Mammary epithelial cell (primary cell): Measurements from ENCODE around the gene SHLD1.

ENCODE experiments used
- EZH2 ChIP-seq: IDR thresholded peaks from 2 replicates; pipeline ENCODE4 v1.6.1; 2012; ENCODE audit warnings: low read length, inconsistent platforms, borderline replicate concordance
- TF ChIP-seq, protein P1 (sequence below), 2 donors: IDR thresholded peaks in 1 of 2; conservative IDR thresholded peaks in 1 of 2; 2 replicates each; pipeline ENCODE4 v1.5.1; 2011 to 2012; ENCODE audit warnings: inconsistent platforms in 2 of 2, low read length in 2 of 2, mild to moderate bottlenecking in 2 of 2, control low read depth in 1 of 2, low read depth in 1 of 2; ENCODE audit not compliant: insufficient read depth in 1 of 2; ENCODE audit errors: extremely low read depth in 1 of 2

GRCh38 chr20:5882166-5882565, 132.0 kb downstream of the SHLD1 start:
- TF ChIP-seq, protein P1, sequence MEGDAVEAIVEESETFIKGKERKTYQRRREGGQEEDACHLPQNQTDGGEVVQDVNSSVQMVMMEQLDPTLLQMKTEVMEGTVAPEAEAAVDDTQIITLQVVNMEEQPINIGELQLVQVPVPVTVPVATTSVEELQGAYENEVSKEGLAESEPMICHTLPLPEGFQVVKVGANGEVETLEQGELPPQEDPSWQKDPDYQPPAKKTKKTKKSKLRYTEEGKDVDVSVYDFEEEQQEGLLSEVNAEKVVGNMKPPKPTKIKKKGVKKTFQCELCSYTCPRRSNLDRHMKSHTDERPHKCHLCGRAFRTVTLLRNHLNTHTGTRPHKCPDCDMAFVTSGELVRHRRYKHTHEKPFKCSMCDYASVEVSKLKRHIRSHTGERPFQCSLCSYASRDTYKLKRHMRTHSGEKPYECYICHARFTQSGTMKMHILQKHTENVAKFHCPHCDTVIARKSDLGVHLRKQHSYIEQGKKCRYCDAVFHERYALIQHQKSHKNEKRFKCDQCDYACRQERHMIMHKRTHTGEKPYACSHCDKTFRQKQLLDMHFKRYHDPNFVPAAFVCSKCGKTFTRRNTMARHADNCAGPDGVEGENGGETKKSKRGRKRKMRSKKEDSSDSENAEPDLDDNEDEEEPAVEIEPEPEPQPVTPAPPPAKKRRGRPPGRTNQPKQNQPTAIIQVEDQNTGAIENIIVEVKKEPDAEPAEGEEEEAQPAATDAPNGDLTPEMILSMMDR (conservative IDR thresholded peaks at IDR 0.05 in 1 of 2, IDR thresholded peaks at IDR 0.05 in 1 of 2; ENCODE audit: extremely low read depth in 1 of 2, insufficient read depth in 1 of 2, low read depth in 1 of 2, low read length in 2 of 2) = no peak
- TF ChIP-seq EZH2 = no peak
